Liver (tissue), 3 donors: ENCODE data around the gene URI1.

Experiments
- CTCF ChIP-seq: fragments of 150-350 bp; IDR thresholded peaks from 2 replicates; pipeline ENCODE4 v1.5.1; 2017; ENCODE audit warnings: improper control_type of control experiment, low read depth, low read length; ENCODE audit not compliant: missing input control
- GABPA ChIP-seq, 2 donors: IDR thresholded peaks in 1 of 2; conservative IDR thresholded peaks in 1 of 2; 2 replicates each; pipeline ENCODE4 v1.6.1; 2016; ENCODE audit warnings: antibody characterized with exemption in 2 of 2, mild to moderate bottlenecking in 1 of 2, moderate library complexity in 1 of 2
- HNF4A ChIP-seq, 2 donors: conservative IDR thresholded peaks; 2 replicates each; pipeline ENCODE4 v1.6.1; 2016; ENCODE audit warnings: antibody characterized with exemption in 2 of 2, mild to moderate bottlenecking in 2 of 2
- JUND ChIP-seq, 2 donors: IDR thresholded peaks; 2 replicates each; pipeline ENCODE4 v1.6.1; 2016; ENCODE audit warnings: antibody characterized with exemption in 2 of 2
- NR2F2 ChIP-seq: IDR thresholded peaks from 2 replicates; pipeline ENCODE4 v1.6.1; 2016; ENCODE audit warnings: antibody characterized with exemption
- SP1 ChIP-seq: IDR thresholded peaks from 2 replicates; pipeline ENCODE4 v1.6.1; 2018; ENCODE audit warnings: antibody characterized with exemption, mild to moderate bottlenecking
- TAF1 ChIP-seq: conservative IDR thresholded peaks from 2 replicates; pipeline ENCODE4 v1.6.1; 2016; ENCODE audit warnings: antibody characterized with exemption, mild to moderate bottlenecking
- YY1 ChIP-seq: IDR thresholded peaks from 2 replicates; pipeline ENCODE4 v1.6.1; 2016; ENCODE audit warnings: antibody characterized with exemption, mild to moderate bottlenecking
- TF ChIP-seq, protein P1 (sequence below): IDR thresholded peaks from 2 replicates; pipeline ENCODE4 v1.6.1; 2016; ENCODE audit warnings: antibody characterized with exemption, mild to moderate bottlenecking
- TF ChIP-seq, protein P2 (sequence below): IDR thresholded peaks from 2 replicates; pipeline ENCODE4 v1.6.1; 2016; ENCODE audit warnings: antibody characterized with exemption
- donor health status: healthy.
- donor health status: healthy.

- no peak for TF ChIP-seq CTCF
- TF ChIP-seq GABPA (IDR thresholded peaks at IDR 0.05 in 1 of 2, conservative IDR thresholded peaks at IDR 0.05 in 1 of 2) = no peak
- TF ChIP-seq, protein P1, sequence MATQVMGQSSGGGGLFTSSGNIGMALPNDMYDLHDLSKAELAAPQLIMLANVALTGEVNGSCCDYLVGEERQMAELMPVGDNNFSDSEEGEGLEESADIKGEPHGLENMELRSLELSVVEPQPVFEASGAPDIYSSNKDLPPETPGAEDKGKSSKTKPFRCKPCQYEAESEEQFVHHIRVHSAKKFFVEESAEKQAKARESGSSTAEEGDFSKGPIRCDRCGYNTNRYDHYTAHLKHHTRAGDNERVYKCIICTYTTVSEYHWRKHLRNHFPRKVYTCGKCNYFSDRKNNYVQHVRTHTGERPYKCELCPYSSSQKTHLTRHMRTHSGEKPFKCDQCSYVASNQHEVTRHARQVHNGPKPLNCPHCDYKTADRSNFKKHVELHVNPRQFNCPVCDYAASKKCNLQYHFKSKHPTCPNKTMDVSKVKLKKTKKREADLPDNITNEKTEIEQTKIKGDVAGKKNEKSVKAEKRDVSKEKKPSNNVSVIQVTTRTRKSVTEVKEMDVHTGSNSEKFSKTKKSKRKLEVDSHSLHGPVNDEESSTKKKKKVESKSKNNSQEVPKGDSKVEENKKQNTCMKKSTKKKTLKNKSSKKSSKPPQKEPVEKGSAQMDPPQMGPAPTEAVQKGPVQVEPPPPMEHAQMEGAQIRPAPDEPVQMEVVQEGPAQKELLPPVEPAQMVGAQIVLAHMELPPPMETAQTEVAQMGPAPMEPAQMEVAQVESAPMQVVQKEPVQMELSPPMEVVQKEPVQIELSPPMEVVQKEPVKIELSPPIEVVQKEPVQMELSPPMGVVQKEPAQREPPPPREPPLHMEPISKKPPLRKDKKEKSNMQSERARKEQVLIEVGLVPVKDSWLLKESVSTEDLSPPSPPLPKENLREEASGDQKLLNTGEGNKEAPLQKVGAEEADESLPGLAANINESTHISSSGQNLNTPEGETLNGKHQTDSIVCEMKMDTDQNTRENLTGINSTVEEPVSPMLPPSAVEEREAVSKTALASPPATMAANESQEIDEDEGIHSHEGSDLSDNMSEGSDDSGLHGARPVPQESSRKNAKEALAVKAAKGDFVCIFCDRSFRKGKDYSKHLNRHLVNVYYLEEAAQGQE = no peak
- no peak for TF ChIP-seq SP1
- no peak for TF ChIP-seq YY1
- no peak for TF ChIP-seq HNF4A (conservative IDR thresholded peaks at IDR 0.05)
- TF ChIP-seq, protein P2, sequence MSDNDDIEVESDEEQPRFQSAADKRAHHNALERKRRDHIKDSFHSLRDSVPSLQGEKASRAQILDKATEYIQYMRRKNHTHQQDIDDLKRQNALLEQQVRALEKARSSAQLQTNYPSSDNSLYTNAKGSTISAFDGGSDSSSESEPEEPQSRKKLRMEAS = no peak
- TF ChIP-seq TAF1 = no peak
- no peak for TF ChIP-seq JUND (IDR thresholded peaks at IDR 0.05)
- TF ChIP-seq NR2F2 = no peak
Measured at GRCh38 chr19:29946645-29947044, 4.6 kb downstream of the URI1 start.
